ENCODE data around the gene CFL1. TPM values are rescaled to one million over a fixed set of nuclear protein-coding genes. Genes with fewer than 3 reads are reported as not detected.

CFL1 gene
- total and polyA plus RNA-seq, 8 donors = 389 to 1,430 (median 667) TPM

DNA sequence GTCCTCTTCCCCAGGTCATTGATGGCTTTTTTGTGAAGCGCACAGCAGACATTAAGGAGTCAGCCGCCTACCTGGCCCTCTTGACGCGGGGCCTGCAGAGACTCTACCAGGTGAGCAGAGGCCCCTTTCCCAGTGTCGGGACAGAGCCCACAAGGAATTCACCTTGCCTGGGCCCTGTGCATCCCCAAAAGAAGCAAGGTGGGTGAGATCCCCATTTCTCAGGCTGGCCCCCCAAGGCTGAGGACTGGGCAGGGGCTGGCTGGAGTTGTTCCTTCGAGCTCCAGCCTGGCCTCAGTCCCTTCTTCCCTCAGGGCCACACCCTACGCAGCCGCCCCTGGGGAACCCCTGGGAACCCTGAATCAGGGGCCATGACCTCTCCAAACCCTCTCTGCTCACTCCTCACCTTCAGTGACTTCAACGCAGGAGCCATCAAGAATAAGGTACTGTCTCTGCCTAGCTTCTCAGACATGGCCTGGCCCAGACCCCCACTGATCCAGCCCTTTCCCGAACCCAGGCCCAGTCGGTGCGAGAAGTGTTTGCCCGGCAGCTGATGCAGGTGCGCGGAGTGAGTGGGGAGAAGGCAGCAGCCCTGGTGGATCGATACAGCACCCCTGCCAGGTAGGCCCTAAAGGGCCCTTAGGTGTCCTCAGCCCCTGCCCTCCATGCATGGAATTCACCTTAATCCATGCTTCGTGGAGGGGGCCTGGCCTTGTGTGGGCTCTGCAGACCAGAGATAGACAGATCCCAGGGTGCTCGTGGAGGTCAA, 6.9 kb upstream of the CFL1 start:
- H3K4me1 ChIP-seq = peaks cover 13 to 53% (median 33%) of the 10 kb centered on the region in 4 donors
- H3K9me3 ChIP-seq = no peaks in the 10 kb centered on the region
- no peak overlapping the region for H3K4me3 ChIP-seq
- no peaks in the 10 kb centered on the region for H3K27me3 ChIP-seq
- no peak overlapping the region for H3K27ac ChIP-seq
- H3K36me3 ChIP-seq = peaks cover 43 to 83% (median 74%) of the 10 kb centered on the region in 4 donors
- 84 to 93% (median 87%) methylated on average over 18 of the region's 18 CpGs for WGBS, 5 donors
- intact Hi-C loops (cut with DNase I; ENCODE audit: low total_unique reads) = no loop called here
- no peak for DNase-seq
- TF ChIP-seq POLR2AphosphoS5 (IDR thresholded peaks at IDR 0.05) (no peak), EP300 (IDR thresholded peaks at IDR 0.05) (no peak), POLR2A (IDR thresholded peaks at IDR 0.05) (no peak)
- TF ChIP-seq, protein P1, sequence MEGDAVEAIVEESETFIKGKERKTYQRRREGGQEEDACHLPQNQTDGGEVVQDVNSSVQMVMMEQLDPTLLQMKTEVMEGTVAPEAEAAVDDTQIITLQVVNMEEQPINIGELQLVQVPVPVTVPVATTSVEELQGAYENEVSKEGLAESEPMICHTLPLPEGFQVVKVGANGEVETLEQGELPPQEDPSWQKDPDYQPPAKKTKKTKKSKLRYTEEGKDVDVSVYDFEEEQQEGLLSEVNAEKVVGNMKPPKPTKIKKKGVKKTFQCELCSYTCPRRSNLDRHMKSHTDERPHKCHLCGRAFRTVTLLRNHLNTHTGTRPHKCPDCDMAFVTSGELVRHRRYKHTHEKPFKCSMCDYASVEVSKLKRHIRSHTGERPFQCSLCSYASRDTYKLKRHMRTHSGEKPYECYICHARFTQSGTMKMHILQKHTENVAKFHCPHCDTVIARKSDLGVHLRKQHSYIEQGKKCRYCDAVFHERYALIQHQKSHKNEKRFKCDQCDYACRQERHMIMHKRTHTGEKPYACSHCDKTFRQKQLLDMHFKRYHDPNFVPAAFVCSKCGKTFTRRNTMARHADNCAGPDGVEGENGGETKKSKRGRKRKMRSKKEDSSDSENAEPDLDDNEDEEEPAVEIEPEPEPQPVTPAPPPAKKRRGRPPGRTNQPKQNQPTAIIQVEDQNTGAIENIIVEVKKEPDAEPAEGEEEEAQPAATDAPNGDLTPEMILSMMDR (IDR thresholded peaks at IDR 0.05) = no peak

DNA sequence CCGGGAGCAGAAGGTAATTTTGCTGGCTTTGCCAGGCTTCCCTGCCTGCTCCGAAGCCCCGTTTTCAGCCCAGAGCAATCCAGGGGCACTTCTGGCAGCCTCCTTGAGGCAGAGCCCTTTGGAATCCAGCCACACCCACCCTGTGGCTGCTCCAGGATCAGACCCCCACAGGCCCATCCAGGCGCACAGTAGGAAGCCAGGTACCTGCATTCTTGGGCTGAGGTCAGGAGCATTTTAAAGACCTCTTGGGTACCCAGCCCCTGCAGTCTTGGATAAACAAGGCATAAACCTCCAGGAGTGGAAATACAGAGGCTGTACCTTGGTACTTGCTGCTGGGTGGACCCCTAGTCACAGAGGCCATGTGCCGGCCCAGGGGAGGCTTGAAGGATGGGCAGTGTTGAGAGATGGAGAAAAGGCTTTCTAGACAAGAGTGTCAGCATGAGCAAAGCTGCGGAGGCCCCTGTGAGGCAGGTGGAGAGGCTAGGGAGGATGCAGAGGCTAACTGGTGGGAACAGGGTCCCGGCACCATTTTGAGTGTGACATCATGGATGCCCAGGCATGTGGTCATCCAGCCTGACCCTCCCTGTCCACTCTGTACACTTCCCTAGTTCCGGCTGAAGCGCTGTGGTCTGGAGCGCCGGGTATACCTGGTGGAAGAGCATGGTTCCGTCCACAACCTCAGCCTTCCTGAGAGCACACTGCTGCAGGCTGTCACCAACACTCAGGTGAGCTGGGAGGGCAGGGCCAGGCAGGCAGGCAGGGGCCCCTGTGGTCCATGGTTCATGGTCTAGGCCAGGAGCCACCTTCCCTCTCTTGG, 6.1 kb upstream of the CFL1 start:
- no peaks in the 10 kb centered on the region for H3K27me3 ChIP-seq
- H3K4me3 ChIP-seq = no peak overlapping the region
- intact Hi-C loops (cut with DNase I; ENCODE audit: low total_unique reads) = no loop called here
- H3K4me1 ChIP-seq = peaks cover 13 to 59% (median 36%) of the 10 kb centered on the region in 4 donors
- no peaks in the 10 kb centered on the region for H3K9me3 ChIP-seq
- 79 to 96% (median 85%) methylated on average over 12 of the region's 12 CpGs for WGBS, 5 donors
- H3K36me3 ChIP-seq = peaks cover 43 to 75% (median 68%) of the 10 kb centered on the region in 4 donors
- no peak for DNase-seq
- H3K27ac ChIP-seq = no peak overlapping the region
- TF ChIP-seq EP300 (IDR thresholded peaks at IDR 0.05) = no peak
- no peak for TF ChIP-seq POLR2AphosphoS5 (IDR thresholded peaks at IDR 0.05)
- no peak for TF ChIP-seq POLR2A (IDR thresholded peaks at IDR 0.05)
- TF ChIP-seq, protein P1 (IDR thresholded peaks at IDR 0.05) = no peak

DNA sequence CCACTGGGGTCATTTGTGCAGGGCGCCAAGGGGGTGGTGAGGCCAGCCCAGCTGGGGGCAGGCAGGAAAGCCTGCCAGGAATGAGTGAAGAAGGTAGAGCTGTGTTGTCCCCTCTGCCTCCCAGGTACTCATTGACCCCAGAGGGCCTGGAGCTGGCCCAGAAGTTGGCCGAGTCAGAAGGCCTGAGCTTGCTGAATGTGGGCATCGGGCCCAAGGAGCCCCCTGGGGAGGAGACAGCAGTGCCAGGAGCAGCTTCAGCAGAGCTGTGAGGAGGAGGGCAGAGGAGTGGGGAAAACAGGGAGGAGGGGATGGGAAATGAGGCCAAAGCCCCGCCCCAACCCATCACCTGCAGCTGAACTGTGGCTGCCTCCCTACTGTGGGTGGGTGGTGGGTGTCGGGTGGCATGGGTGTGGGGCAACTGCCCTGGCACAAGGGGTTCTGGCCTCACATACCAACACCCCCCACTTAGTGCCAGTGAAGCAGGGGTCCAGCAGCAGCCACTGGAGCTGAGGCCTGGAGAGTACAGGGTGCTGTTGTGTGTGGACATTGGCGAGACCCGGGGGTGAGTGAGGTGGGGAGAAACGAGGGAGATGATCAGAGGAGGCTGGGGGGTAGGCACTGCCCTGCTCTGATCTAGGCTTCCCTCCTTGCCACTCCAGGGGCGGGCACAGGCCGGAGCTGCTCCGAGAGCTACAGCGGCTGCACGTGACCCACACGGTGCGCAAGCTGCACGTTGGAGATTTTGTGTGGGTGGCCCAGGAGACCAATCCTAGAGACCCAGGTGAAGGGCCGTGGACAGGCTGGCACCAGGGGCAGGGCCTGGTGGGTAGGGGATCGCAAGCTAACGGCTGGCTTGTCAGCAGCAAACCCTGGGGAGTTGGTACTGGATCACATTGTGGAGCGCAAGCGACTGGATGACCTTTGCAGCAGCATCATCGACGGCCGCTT, 5.2 kb upstream of the CFL1 start:
- DNase-seq = no peak

DNA sequence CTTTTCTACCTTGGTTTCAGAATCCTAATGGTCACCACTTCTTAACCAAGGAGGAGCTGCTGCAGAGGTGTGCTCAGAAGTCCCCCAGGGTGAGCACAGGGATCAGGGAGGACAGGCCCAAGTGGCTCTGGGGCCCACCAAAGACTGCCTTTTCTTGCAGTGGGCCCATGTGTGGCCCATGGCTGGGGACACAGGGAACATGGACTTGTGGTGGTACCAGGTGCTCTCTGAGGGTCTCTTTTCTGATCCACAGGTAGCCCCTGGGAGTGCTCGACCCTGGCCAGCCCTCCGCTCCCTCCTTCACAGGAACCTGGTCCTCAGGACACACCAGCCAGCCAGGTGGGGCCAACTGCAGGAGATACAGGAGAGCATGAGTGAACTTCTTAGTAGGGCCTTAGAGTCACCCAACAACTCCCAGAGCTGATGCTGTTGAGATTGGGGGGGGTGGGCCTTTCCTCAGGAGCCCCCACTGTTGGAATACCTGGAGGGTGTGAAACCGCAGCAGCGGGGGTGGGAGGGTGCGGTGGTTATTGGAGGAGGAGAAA, 4.3 kb upstream of the CFL1 start:
- 77 to 100% (median 83%) methylated on average over 4 to 5 of the region's 5 CpGs for WGBS, 5 donors
- H3K36me3 ChIP-seq = peaks cover 43 to 58% (median 56%) of the 10 kb centered on the region in 4 donors

More for the DNA sequence above, 5.2 kb upstream of the CFL1 start:
- peaks cover 43 to 67% (median 65%) of the 10 kb centered on the region in 4 donors for H3K36me3 ChIP-seq
- no peaks in the 10 kb centered on the region for H3K9me3 ChIP-seq
- 87 to 94% (median 92%) methylated on average over 23 to 24 of the region's 24 CpGs for WGBS, 5 donors
- no peak for TF ChIP-seq POLR2AphosphoS5 (IDR thresholded peaks at IDR 0.05)
- TF ChIP-seq POLR2A (IDR thresholded peaks at IDR 0.05) = no peak
- no peak for TF ChIP-seq EP300 (IDR thresholded peaks at IDR 0.05)
- H3K4me3 ChIP-seq = no peak overlapping the region
- peaks cover 13 to 66% (median 43%) of the 10 kb centered on the region in 4 donors for H3K4me1 ChIP-seq
- H3K27me3 ChIP-seq = no peaks in the 10 kb centered on the region
- intact Hi-C loops (cut with DNase I; ENCODE audit: low total_unique reads) = no loop called here
- H3K27ac ChIP-seq = peak overlapping the region in 2 of 5 donors; percentile 13 to 97

More for the DNA sequence above, 4.3 kb upstream of the CFL1 start:
- H3K4me3 ChIP-seq = peak overlapping the region in 2 of 4 donors; percentile 94 to 99
- intact Hi-C loops (cut with DNase I; ENCODE audit: low total_unique reads) = no loop called here
- peak overlapping the region in 3 of 5 donors; percentile 13 to 98 (median 97) for H3K27ac ChIP-seq
- TF ChIP-seq POLR2AphosphoS5 (IDR thresholded peaks at IDR 0.05) (no peak), EP300 (IDR thresholded peaks at IDR 0.05) (no peak), POLR2A (IDR thresholded peaks at IDR 0.05) (no peak)
- TF ChIP-seq, protein P1 (IDR thresholded peaks at IDR 0.05) = no peak
- H3K4me1 ChIP-seq = peaks cover 13 to 56% (median 40%) of the 10 kb centered on the region in 4 donors
- no peaks in the 10 kb centered on the region for H3K27me3 ChIP-seq
- no peak for DNase-seq
- H3K9me3 ChIP-seq = no peaks in the 10 kb centered on the region
